WTC11 (cell line): ENCODE data around the gene GNG13. TPM values are rescaled to one million over a fixed set of nuclear protein-coding genes. Genes with fewer than 3 reads are reported as not detected.

Experiments
- ATAC-seq: fragments of 200-7000 bp; cut with Tn5 transposase; 2 replicates; pipeline ENCODE4 v1.10.0; 2021; ENCODE audit warnings: mild to moderate bottlenecking, moderate library complexity
- CTCF ChIA-PET: fragments of 300-600 bp; sonication (Branson Sonifier 250); formaldehyde crosslinking; loops from one replicate; lab custom pipeline; 2021; ENCODE audit warnings: antibody characterized with exemption; lab: Charles Lee
- POLR2A ChIA-PET: fragments of 350-600 bp; sonication (Branson Sonifier 250); formaldehyde crosslinking; loops from one replicate; lab custom pipeline; 2021; ENCODE audit warnings: antibody characterized with exemption; lab: Charles Lee
- DNase-seq: peaks from one replicate; pipeline ENCODE4 v3.0.0; 2021; ENCODE audit warnings: low spot score
- H3K27ac Mint-ChIP-seq: 2 replicates; pipeline ENCODE4 v1.8.0; 2021; ENCODE audit warnings: mixed read lengths
- H3K27me3 Mint-ChIP-seq: 2 replicates; pipeline ENCODE4 v1.8.0; 2021; ENCODE audit warnings: low read depth, mild to moderate bottlenecking, moderate library complexity, mixed read lengths
- H3K36me3 Mint-ChIP-seq: 2 replicates; pipeline ENCODE4 v1.8.0; 2021; ENCODE audit warnings: mixed read lengths
- H3K4me1 Mint-ChIP-seq: 2 replicates; pipeline ENCODE4 v1.8.0; 2022; ENCODE audit warnings: mixed read lengths
- H3K4me3 Mint-ChIP-seq: 2 replicates; pipeline ENCODE4 v1.8.0; 2021; ENCODE audit warnings: mild to moderate bottlenecking, moderate library complexity, mixed read lengths
- H3K9me3 Mint-ChIP-seq: 2 replicates; pipeline ENCODE4 v1.8.0; 2021; ENCODE audit warnings: mixed read lengths
- ATF1 ChIP-seq: sonication (generic); formaldehyde crosslinking; IDR thresholded peaks from 2 replicates; pipeline ENCODE4 v1.8.1; 2023; ENCODE audit warnings: mild to moderate bottlenecking, moderate library complexity, missing genetic modification reagents
- CREB1 ChIP-seq: sonication (generic); formaldehyde crosslinking; IDR thresholded peaks from 2 replicates; pipeline ENCODE4 v1.8.0; 2023; ENCODE audit warnings: mild to moderate bottlenecking, missing genetic modification reagents
- ELF4 ChIP-seq: sonication (generic); formaldehyde crosslinking; IDR thresholded peaks from 2 replicates; pipeline ENCODE4 v1.8.1; 2022; ENCODE audit warnings: low read depth, mild to moderate bottlenecking, moderate library complexity, missing genetic modification reagents
- GRHL2 ChIP-seq: fragments of 250-450 bp; sonication (Bioruptor Pico); IDR thresholded peaks from 2 replicates; pipeline ENCODE4 v1.8.0; 2022; ENCODE audit warnings: mild to moderate bottlenecking, moderate library complexity; ENCODE audit not compliant: insufficient replicate concordance, severe bottlenecking
- JAZF1 ChIP-seq: fragments of 250-450 bp; sonication (Bioruptor Pico); IDR thresholded peaks from 2 replicates; pipeline ENCODE4 v1.9.0; 2021; ENCODE audit warnings: moderate library complexity, mild to moderate bottlenecking, inconsistent platforms
- JUN ChIP-seq: sonication (generic); formaldehyde crosslinking; IDR thresholded peaks from 2 replicates; pipeline ENCODE4 v1.8.0; 2023; ENCODE audit warnings: mild to moderate bottlenecking, missing genetic modification reagents
- NFE2L1 ChIP-seq: sonication (generic); formaldehyde crosslinking; IDR thresholded peaks from 2 replicates; pipeline ENCODE4 v1.8.1; 2023; ENCODE audit warnings: missing genetic modification reagents
- NFYB ChIP-seq: sonication (generic); formaldehyde crosslinking; conservative IDR thresholded peaks from 2 replicates; pipeline ENCODE4 v1.8.0; 2022; ENCODE audit warnings: low read depth, missing genetic modification reagents
- NR1H2 ChIP-seq: sonication (generic); formaldehyde crosslinking; IDR thresholded peaks from 2 replicates; pipeline ENCODE4 v1.9.0; 2021; ENCODE audit warnings: mild to moderate bottlenecking, moderate library complexity, missing genetic modification reagents
- OVOL2 ChIP-seq: fragments of 250-450 bp; sonication (Bioruptor Pico); IDR thresholded peaks from 2 replicates; pipeline ENCODE4 v1.9.0; 2021; ENCODE audit warnings: mild to moderate bottlenecking, borderline replicate concordance
- SP1 ChIP-seq: sonication (generic); formaldehyde crosslinking; conservative IDR thresholded peaks from 2 replicates; pipeline ENCODE4 v1.8.1; 2022; ENCODE audit warnings: missing genetic modification reagents
- TEAD1 ChIP-seq: sonication (generic); formaldehyde crosslinking; IDR thresholded peaks from 2 replicates; pipeline ENCODE4 v1.8.0; 2022; ENCODE audit warnings: mild to moderate bottlenecking, missing genetic modification reagents
- ZNF121 ChIP-seq: sonication (generic); formaldehyde crosslinking; IDR thresholded peaks from 2 replicates; pipeline ENCODE4 v1.8.0; 2023; ENCODE audit warnings: missing genetic modification reagents
- ZNF219 ChIP-seq: sonication (generic); formaldehyde crosslinking; IDR thresholded peaks from 2 replicates; pipeline ENCODE4 v1.8.0; 2023; ENCODE audit warnings: missing genetic modification reagents, mild to moderate bottlenecking, borderline replicate concordance
- ZNF416 ChIP-seq: fragments of 250-450 bp; sonication (Bioruptor Pico); IDR thresholded peaks from 2 replicates; pipeline ENCODE4 v1.9.0; 2021; ENCODE audit warnings: mild to moderate bottlenecking, inconsistent platforms
- ZNF423 ChIP-seq: fragments of 250-450 bp; sonication (Bioruptor Pico); IDR thresholded peaks from 2 replicates; pipeline ENCODE4 v2.1.2; 2022; ENCODE audit warnings: mild to moderate bottlenecking, moderate library complexity
- total RNA-seq: library from RNA; stranded (reverse); gene quantifications from 3 replicates; pipeline ENCODE4 v1.2.3, GENCODE V29; 2021
- TF ChIP-seq, protein P1 (sequence below): fragments of 250-450 bp; sonication (Bioruptor Pico); IDR thresholded peaks from 2 replicates; pipeline ENCODE4 v1.9.0; 2021; ENCODE audit warnings: mild to moderate bottlenecking, borderline replicate concordance
- TF ChIP-seq, protein P2 (sequence below): sonication (generic); formaldehyde crosslinking; conservative IDR thresholded peaks from 2 replicates; pipeline ENCODE4 v1.8.1; 2022; ENCODE audit warnings: mild to moderate bottlenecking, missing genetic modification reagents
- TF ChIP-seq, protein P3 (sequence below): sonication (generic); formaldehyde crosslinking; IDR thresholded peaks from 2 replicates; pipeline ENCODE4 v1.8.1; 2022; ENCODE audit warnings: mild to moderate bottlenecking, missing genetic modification reagents, moderate library complexity, borderline replicate concordance
- TF ChIP-seq, protein P4 (sequence below): sonication (generic); formaldehyde crosslinking; IDR thresholded peaks from 2 replicates; pipeline ENCODE4 v1.8.0; 2023; ENCODE audit warnings: missing genetic modification reagents
- TF ChIP-seq, protein P5 (sequence below): sonication (generic); formaldehyde crosslinking; IDR thresholded peaks from 2 replicates; pipeline ENCODE4 v1.8.1; 2023; ENCODE audit warnings: mild to moderate bottlenecking, missing genetic modification reagents, moderate library complexity
- TF ChIP-seq, protein P6 (sequence below): sonication (generic); formaldehyde crosslinking; IDR thresholded peaks from 2 replicates; pipeline ENCODE4 v1.8.0; 2022; ENCODE audit warnings: mild to moderate bottlenecking, missing genetic modification reagents

Gene GNG13
- total RNA-seq, 1 experiment from 2014 or later = not detected

DNA sequence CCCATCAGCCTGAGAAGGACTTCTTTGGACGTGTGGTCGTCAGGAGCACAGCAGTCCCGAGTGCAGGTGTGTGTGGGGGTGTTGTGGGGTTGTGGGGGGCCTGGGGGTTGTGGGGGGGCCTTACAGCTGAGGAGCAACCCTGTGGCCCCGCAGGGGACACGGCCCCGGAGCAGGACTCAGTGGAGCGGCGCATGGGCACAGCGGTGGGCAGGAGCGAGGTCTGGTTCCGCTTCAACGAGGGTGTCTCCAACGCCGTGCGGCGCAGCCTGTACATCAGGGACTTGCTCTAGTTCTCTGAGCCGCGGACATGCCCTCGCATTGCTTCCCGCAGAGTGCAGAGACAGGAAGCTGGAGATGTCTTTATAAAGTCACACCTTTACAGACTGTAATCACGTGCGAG is 2.8 kb downstream of the GNG13 start:
- DNase-seq (no peak), ATAC-seq (no peak)
- ChIA-PET CTCF (no interaction called here), POLR2A (interaction anchor here (1.3 kb wide), 1 partner anchor 9 kb away, joined by 3 read pairs; the partner anchor contains the start of genes CHTF18 and RPUSD1)
- Mint-ChIP-seq H3K27ac (no peak overlapping the region), H3K4me3 (no peak overlapping the region), H3K36me3 (peaks cover 10% of the 10 kb centered on the region), H3K27me3 (peaks cover 18% of the 10 kb centered on the region), H3K4me1 (no peaks in the 10 kb centered on the region), H3K9me3 (no peaks in the 10 kb centered on the region)
- TF ChIP-seq, protein P1, sequence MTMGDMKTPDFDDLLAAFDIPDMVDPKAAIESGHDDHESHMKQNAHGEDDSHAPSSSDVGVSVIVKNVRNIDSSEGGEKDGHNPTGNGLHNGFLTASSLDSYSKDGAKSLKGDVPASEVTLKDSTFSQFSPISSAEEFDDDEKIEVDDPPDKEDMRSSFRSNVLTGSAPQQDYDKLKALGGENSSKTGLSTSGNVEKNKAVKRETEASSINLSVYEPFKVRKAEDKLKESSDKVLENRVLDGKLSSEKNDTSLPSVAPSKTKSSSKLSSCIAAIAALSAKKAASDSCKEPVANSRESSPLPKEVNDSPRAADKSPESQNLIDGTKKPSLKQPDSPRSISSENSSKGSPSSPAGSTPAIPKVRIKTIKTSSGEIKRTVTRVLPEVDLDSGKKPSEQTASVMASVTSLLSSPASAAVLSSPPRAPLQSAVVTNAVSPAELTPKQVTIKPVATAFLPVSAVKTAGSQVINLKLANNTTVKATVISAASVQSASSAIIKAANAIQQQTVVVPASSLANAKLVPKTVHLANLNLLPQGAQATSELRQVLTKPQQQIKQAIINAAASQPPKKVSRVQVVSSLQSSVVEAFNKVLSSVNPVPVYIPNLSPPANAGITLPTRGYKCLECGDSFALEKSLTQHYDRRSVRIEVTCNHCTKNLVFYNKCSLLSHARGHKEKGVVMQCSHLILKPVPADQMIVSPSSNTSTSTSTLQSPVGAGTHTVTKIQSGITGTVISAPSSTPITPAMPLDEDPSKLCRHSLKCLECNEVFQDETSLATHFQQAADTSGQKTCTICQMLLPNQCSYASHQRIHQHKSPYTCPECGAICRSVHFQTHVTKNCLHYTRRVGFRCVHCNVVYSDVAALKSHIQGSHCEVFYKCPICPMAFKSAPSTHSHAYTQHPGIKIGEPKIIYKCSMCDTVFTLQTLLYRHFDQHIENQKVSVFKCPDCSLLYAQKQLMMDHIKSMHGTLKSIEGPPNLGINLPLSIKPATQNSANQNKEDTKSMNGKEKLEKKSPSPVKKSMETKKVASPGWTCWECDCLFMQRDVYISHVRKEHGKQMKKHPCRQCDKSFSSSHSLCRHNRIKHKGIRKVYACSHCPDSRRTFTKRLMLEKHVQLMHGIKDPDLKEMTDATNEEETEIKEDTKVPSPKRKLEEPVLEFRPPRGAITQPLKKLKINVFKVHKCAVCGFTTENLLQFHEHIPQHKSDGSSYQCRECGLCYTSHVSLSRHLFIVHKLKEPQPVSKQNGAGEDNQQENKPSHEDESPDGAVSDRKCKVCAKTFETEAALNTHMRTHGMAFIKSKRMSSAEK (CRISPR knock-in tag) = no peak
- no peak for TF ChIP-seq TEAD1 (CRISPR knock-in tag)
- TF ChIP-seq, protein P2, sequence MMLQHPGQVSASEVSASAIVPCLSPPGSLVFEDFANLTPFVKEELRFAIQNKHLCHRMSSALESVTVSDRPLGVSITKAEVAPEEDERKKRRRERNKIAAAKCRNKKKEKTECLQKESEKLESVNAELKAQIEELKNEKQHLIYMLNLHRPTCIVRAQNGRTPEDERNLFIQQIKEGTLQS (CRISPR knock-in tag) = no peak
- no peak for TF ChIP-seq CREB1 (CRISPR knock-in tag)
- no peak for TF ChIP-seq JAZF1 (CRISPR knock-in tag)
- TF ChIP-seq JUN (CRISPR knock-in tag) = no peak
- no peak for TF ChIP-seq ZNF423
- TF ChIP-seq, protein P3, sequence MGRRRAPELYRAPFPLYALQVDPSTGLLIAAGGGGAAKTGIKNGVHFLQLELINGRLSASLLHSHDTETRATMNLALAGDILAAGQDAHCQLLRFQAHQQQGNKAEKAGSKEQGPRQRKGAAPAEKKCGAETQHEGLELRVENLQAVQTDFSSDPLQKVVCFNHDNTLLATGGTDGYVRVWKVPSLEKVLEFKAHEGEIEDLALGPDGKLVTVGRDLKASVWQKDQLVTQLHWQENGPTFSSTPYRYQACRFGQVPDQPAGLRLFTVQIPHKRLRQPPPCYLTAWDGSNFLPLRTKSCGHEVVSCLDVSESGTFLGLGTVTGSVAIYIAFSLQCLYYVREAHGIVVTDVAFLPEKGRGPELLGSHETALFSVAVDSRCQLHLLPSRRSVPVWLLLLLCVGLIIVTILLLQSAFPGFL = no peak

DNA sequence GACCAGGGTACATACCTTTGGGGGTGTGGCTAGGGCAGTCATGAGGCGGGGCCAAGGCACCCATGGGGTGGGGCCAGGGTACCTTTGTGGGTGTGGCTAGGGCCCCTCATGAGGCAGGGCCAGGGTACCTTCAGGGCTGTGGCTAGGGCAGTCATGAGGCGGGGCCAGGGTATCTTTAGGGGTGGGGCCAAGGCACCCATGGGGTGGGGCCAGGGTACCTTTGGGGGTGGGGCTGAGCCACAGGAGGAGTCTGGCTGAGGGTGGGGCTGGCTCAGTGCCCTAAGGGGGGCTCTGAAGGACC is 3.5 kb downstream of the GNG13 start:
- no peak overlapping the region for H3K4me3 Mint-ChIP-seq
- peaks cover 10% of the 10 kb centered on the region for H3K36me3 Mint-ChIP-seq
- H3K4me1 Mint-ChIP-seq = no peaks in the 10 kb centered on the region
- ChIA-PET POLR2A (interaction anchor here (1.3 kb wide), 1 partner anchor 9 kb away, joined by 3 read pairs; the partner anchor contains the start of genes CHTF18 and RPUSD1), CTCF (no interaction called here)
- ATAC-seq (peak; percentile 75), DNase-seq (peak; percentile 74)
- peaks cover 12% of the 10 kb centered on the region for H3K27me3 Mint-ChIP-seq
- no peak overlapping the region for H3K27ac Mint-ChIP-seq
- H3K9me3 Mint-ChIP-seq = no peaks in the 10 kb centered on the region
- TF ChIP-seq JUN (CRISPR knock-in tag) = no peak
- TF ChIP-seq, protein P2 (CRISPR knock-in tag) = no peak
- TF ChIP-seq SP1 (CRISPR knock-in tag) = no peak
- TF ChIP-seq NFE2L1 (CRISPR knock-in tag) = no peak
- TF ChIP-seq ZNF121 = no peak
- TF ChIP-seq ZNF416 (CRISPR knock-in tag) = no peak
- TF ChIP-seq NFYB (CRISPR knock-in tag) = no peak
- TF ChIP-seq ZNF423 = no peak
- no peak for TF ChIP-seq ATF1 (CRISPR knock-in tag)

DNA sequence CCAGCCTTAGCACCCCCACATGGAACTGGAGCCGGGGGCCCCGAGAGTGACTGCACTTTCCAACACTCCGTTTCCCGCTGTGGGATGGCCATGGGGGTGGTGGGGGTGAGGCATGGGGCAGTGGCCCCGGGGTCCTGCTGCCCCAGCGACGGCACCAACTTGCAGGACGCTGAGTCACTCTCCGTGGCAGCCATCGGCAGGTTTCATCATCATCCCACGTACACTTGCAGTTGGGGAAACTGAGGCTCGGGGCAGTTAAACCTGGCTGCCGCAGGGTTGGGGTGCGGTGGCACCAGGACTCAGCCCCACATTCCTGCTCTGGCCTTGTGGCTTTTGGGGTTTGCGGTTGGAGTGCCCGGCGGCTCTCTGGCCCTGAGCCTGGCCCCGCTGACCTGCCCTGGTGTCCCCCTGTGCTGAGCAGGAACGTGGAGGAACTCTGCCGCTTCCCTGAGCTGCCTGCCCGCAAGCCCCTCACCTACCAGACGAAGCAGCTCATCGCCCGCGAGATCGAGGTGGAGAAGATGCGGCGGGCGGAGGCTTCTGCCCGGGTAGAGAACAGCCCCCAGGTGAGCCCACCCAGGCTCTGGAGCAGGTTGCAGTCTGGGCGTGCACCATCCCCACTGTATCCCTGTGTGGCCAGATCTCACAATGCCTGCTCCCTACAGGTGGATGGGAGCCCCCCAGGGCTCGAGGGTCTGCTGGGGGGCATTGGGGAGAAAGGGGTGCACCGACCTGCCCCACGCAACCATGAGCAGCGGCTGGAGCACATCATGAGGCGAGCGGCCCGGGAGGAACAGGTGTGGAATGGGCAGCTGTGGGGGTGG is 4.0 kb downstream of the GNG13 start:
- no peak overlapping the region for H3K27ac Mint-ChIP-seq
- H3K4me3 Mint-ChIP-seq = no peak overlapping the region
- no peaks in the 10 kb centered on the region for H3K4me1 Mint-ChIP-seq
- H3K36me3 Mint-ChIP-seq = peaks cover 14% of the 10 kb centered on the region
- ATAC-seq (no peak), DNase-seq (no peak)
- ChIA-PET CTCF (interaction anchor here (1.1 to 1.6 kb wide), 2 partner anchors 12 to 84 kb away, joined by 3 read pairs; no protein-coding TSS in a partner anchor), POLR2A (interaction anchor here (1.3 kb wide), 1 partner anchor 8 kb away, joined by 3 read pairs; the partner anchor contains the start of genes CHTF18 and RPUSD1)
- no peaks in the 10 kb centered on the region for H3K9me3 Mint-ChIP-seq
- TF ChIP-seq, protein P4, sequence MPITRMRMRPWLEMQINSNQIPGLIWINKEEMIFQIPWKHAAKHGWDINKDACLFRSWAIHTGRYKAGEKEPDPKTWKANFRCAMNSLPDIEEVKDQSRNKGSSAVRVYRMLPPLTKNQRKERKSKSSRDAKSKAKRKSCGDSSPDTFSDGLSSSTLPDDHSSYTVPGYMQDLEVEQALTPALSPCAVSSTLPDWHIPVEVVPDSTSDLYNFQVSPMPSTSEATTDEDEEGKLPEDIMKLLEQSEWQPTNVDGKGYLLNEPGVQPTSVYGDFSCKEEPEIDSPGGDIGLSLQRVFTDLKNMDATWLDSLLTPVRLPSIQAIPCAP (CRISPR knock-in tag) = no peak
- TF ChIP-seq NR1H2 (CRISPR knock-in tag) (no peak), ELF4 (CRISPR knock-in tag) (no peak), OVOL2 (CRISPR knock-in tag) (no peak), GRHL2 (CRISPR knock-in tag) (no peak), ZNF219 (CRISPR knock-in tag) (no peak), JAZF1 (CRISPR knock-in tag) (no peak)
- TF ChIP-seq, protein P5, sequence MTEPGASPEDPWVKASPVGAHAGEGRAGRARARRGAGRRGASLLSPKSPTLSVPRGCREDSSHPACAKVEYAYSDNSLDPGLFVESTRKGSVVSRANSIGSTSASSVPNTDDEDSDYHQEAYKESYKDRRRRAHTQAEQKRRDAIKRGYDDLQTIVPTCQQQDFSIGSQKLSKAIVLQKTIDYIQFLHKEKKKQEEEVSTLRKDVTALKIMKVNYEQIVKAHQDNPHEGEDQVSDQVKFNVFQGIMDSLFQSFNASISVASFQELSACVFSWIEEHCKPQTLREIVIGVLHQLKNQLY (CRISPR knock-in tag) = no peak
- TF ChIP-seq, protein P6, sequence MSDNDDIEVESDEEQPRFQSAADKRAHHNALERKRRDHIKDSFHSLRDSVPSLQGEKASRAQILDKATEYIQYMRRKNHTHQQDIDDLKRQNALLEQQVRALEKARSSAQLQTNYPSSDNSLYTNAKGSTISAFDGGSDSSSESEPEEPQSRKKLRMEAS (CRISPR knock-in tag) = no peak
- peaks cover 6% of the 10 kb centered on the region for H3K27me3 Mint-ChIP-seq
